HepG2 (cell line): ENCODE data around the gene PLD1. TPM values are rescaled to one million over a fixed set of nuclear protein-coding genes. Genes with fewer than 3 reads are reported as not detected.

ENCODE experiments used
- LCORL ChIP-seq, 2 experiments: fragments of 450-650 bp in 1 of 2; sonication (generic) in 1 of 2; formaldehyde crosslinking in 1 of 2; IDR thresholded peaks; 2 replicates each; pipeline versions ENCODE4 v1.5.0 to v1.6.1; 2017 to 2020; ENCODE audit warnings: antibody characterized with exemption in 1 of 2, missing genetic modification reagents in 1 of 2
- NFE2 ChIP-seq: sonication (generic); formaldehyde crosslinking; IDR thresholded peaks from 2 replicates; pipeline ENCODE4 v1.4.0; 2020; ENCODE audit warnings: missing genetic modification reagents
- POLR2G ChIP-seq: fragments of 200-400 bp; formaldehyde crosslinking; IDR thresholded peaks from 2 replicates; pipeline ENCODE4 v1.6.1; 2018; ENCODE audit warnings: mild to moderate bottlenecking, low read depth, low read length, moderate library complexity
- SPEN ChIP-seq: sonication (generic); formaldehyde crosslinking; IDR thresholded peaks from 2 replicates; pipeline ENCODE4 v1.5.1; 2020; ENCODE audit warnings: low read depth, mild to moderate bottlenecking, missing genetic modification reagents
- TBX3 ChIP-seq: fragments of 450-650 bp; IDR thresholded peaks from 2 replicates; pipeline ENCODE4 v1.6.1; 2017; ENCODE audit warnings: antibody characterized with exemption, mild to moderate bottlenecking, inconsistent platforms, borderline replicate concordance
- TCF12 ChIP-seq, 2 experiments: fragments of 450-650 bp in 1 of 2; sonication (generic) in 1 of 2; formaldehyde crosslinking in 1 of 2; IDR thresholded peaks; 2 replicates each; pipeline versions ENCODE4 v1.6.1 to v1.8.0; 2017 to 2022; ENCODE audit warnings: antibody characterized with exemption in 1 of 2, mild to moderate bottlenecking in 1 of 2, missing genetic modification reagents in 1 of 2, moderate library complexity in 1 of 2
- THRA ChIP-seq: sonication (generic); formaldehyde crosslinking; IDR thresholded peaks from 2 replicates; pipeline ENCODE4 v1.4.0; 2020; ENCODE audit warnings: missing genetic modification reagents, borderline replicate concordance
- YEATS4 ChIP-seq: sonication (generic); formaldehyde crosslinking; IDR thresholded peaks from 2 replicates; pipeline ENCODE4 v1.4.0; 2020; ENCODE audit warnings: missing genetic modification reagents, borderline replicate concordance
- ZNF12 ChIP-seq: sonication (generic); formaldehyde crosslinking; IDR thresholded peaks from 2 replicates; pipeline ENCODE4 v1.5.0; 2020; ENCODE audit warnings: missing genetic modification reagents
- ZNF143 ChIP-seq: sonication (generic); formaldehyde crosslinking; IDR thresholded peaks from 2 replicates; pipeline ENCODE4 v1.4.0; 2020; ENCODE audit warnings: missing genetic modification reagents
- ZNF180 ChIP-seq: sonication (generic); formaldehyde crosslinking; IDR thresholded peaks from 2 replicates; pipeline ENCODE4 v1.4.0; 2020; ENCODE audit warnings: low read depth, missing genetic modification reagents, borderline replicate concordance
- ZNF549 ChIP-seq: sonication (generic); formaldehyde crosslinking; IDR thresholded peaks from 2 replicates; pipeline ENCODE4 v1.5.0; 2020; ENCODE audit warnings: missing genetic modification reagents
- polyA plus RNA-seq, 8 experiments: library from polyadenylated mRNA; depleted of rRNA in 3 of 8; stranded (reverse) in 7 of 8; unstranded in 1 of 8; fragments of >200 nt; fragmentation: Illumina TruSeq in 4 of 8; extraction: Trizol in 4 of 8; gene quantifications; 2 replicates each; pipeline versions ENCODE4 v1.2.1 to v1.2.3, GENCODE V29; 2011 to 2016; ENCODE audit warnings: low read depth in 4 of 8, missing spikeins in 1 of 8, mixed read lengths in 1 of 8; ENCODE audit not compliant: insufficient read depth in 1 of 8
- total RNA-seq, 5 experiments: library from RNA; depleted of rRNA; stranded (reverse); fragments of >200 nt; fragmentation: Illumina TruSeq; extraction: Trizol; gene quantifications; 2 replicates each; pipeline ENCODE4 v1.2.3, GENCODE V29; 2016; ENCODE audit warnings: low read depth in 1 of 5
- TF ChIP-seq, protein P1 (sequence below): sonication (generic); formaldehyde crosslinking; IDR thresholded peaks from 2 replicates; pipeline ENCODE4 v1.4.0; 2020; ENCODE audit warnings: mild to moderate bottlenecking, missing genetic modification reagents
- TF ChIP-seq, protein P2 (sequence below): sonication (generic); formaldehyde crosslinking; IDR thresholded peaks from 2 replicates; pipeline ENCODE4 v1.8.0; 2022; ENCODE audit warnings: missing genetic modification reagents, low read depth, mild to moderate bottlenecking, borderline replicate concordance
- TF ChIP-seq, protein P3 (sequence below): sonication (generic); formaldehyde crosslinking; IDR thresholded peaks from 2 replicates; pipeline ENCODE4 v1.5.1; 2020; ENCODE audit warnings: missing genetic modification reagents, mild to moderate bottlenecking, borderline replicate concordance

The PLD1 gene
- total and polyA plus RNA-seq, 2 of the 13 experiments (the other 11 are each of a cell fraction or from before 2014, with no cell fraction given), result 27.1 to 59.4 TPM

DNA sequence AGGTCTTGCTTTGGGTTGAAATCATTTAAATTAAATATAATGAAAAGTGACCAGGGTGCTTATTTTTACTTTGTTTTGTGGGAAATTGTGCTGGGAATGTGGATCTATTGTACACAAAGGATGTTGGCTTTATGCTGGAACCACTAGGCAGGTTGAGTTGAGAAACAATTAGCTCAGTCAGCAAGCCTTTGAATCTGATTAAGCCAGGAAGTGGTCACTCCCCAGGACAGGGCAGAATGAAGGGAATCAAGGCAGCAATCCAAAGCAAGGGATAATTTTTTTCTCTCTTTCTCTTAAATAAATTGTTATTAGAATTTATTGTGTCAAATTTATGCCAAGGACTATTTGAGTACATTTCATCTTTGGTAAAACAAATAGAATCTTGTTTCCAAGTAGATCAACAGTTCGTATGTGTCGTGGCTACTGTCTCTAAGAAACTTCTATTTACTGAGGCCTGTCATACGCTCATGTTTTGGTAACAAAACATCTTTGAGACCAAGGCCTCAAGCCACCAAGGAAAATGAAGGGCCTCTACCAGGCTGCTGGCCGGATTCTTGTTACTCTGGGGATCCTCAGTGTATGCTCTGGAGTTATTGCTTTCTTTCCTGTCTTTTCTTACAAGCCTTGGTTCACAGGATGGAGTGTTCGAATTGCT, 32.7 kb upstream of the PLD1 start, which contains the start of gene TMEM212 (continued):
- TF ChIP-seq, protein P1, sequence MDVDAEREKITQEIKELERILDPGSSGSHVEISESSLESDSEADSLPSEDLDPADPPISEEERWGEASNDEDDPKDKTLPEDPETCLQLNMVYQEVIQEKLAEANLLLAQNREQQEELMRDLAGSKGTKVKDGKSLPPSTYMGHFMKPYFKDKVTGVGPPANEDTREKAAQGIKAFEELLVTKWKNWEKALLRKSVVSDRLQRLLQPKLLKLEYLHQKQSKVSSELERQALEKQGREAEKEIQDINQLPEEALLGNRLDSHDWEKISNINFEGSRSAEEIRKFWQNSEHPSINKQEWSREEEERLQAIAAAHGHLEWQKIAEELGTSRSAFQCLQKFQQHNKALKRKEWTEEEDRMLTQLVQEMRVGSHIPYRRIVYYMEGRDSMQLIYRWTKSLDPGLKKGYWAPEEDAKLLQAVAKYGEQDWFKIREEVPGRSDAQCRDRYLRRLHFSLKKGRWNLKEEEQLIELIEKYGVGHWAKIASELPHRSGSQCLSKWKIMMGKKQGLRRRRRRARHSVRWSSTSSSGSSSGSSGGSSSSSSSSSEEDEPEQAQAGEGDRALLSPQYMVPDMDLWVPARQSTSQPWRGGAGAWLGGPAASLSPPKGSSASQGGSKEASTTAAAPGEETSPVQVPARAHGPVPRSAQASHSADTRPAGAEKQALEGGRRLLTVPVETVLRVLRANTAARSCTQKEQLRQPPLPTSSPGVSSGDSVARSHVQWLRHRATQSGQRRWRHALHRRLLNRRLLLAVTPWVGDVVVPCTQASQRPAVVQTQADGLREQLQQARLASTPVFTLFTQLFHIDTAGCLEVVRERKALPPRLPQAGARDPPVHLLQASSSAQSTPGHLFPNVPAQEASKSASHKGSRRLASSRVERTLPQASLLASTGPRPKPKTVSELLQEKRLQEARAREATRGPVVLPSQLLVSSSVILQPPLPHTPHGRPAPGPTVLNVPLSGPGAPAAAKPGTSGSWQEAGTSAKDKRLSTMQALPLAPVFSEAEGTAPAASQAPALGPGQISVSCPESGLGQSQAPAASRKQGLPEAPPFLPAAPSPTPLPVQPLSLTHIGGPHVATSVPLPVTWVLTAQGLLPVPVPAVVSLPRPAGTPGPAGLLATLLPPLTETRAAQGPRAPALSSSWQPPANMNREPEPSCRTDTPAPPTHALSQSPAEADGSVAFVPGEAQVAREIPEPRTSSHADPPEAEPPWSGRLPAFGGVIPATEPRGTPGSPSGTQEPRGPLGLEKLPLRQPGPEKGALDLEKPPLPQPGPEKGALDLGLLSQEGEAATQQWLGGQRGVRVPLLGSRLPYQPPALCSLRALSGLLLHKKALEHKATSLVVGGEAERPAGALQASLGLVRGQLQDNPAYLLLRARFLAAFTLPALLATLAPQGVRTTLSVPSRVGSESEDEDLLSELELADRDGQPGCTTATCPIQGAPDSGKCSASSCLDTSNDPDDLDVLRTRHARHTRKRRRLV (CRISPR knock-in tag), result no peak
- TF ChIP-seq SPEN (CRISPR knock-in tag) (no peak), LCORL (IDR thresholded peaks at IDR 0.05) (no peak), LCORL (CRISPR knock-in tag; IDR thresholded peaks at IDR 0.05) (no peak), ZNF180 (CRISPR knock-in tag) (no peak), ZNF12 (no peak; the same call in 1 of the 2 replicates), YEATS4 (CRISPR knock-in tag) (no peak; the same call in 1 of the 2 replicates), ZNF143 (CRISPR knock-in tag) (no peak), TCF12 (IDR thresholded peaks at IDR 0.05) (no peak), TCF12 (CRISPR knock-in tag; IDR thresholded peaks at IDR 0.05) (no peak), ZNF549 (CRISPR knock-in tag) (no peak), TBX3 (no peak), POLR2G (no peak), NFE2 (CRISPR knock-in tag) (no peak), THRA (CRISPR knock-in tag) (no peak)
- TF ChIP-seq, protein P2, sequence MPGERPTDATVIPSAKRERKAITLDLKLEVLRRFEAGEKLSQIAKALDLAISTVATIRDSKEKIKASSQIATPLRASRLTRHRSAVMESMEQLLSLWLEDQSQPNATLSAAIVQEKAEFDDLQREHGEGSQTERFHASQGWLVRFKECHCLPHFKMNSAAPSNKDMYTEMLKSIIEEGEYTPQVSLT (CRISPR knock-in tag), result no peak
- TF ChIP-seq, protein P3, sequence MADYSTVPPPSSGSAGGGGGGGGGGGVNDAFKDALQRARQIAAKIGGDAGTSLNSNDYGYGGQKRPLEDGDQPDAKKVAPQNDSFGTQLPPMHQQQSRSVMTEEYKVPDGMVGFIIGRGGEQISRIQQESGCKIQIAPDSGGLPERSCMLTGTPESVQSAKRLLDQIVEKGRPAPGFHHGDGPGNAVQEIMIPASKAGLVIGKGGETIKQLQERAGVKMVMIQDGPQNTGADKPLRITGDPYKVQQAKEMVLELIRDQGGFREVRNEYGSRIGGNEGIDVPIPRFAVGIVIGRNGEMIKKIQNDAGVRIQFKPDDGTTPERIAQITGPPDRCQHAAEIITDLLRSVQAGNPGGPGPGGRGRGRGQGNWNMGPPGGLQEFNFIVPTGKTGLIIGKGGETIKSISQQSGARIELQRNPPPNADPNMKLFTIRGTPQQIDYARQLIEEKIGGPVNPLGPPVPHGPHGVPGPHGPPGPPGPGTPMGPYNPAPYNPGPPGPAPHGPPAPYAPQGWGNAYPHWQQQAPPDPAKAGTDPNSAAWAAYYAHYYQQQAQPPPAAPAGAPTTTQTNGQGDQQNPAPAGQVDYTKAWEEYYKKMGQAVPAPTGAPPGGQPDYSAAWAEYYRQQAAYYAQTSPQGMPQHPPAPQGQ (CRISPR knock-in tag), result no peak
